ENCODE data around the gene CDH23.

GRCh38 chr10:71632200-71632820 lies 235.6 kb downstream of the CDH23 start:
- TF ChIP-seq CTCF (IDR thresholded peaks at IDR 0.05) (no peak), POLR2A (IDR thresholded peaks at IDR 0.05) (no peak)

Data from uterus (tissue), 2 donors.